HepG2 (cell line): ENCODE measurements around the gene BACH2. TPM values are rescaled to one million over a fixed set of nuclear protein-coding genes. Genes with fewer than 3 reads are reported as not detected.

Experiments
- ATAC-seq: fragments of 200-7000 bp; cut with Tn5 transposase; 3 replicates; pipeline ENCODE4 v1.9.1; 2020; ENCODE audit warnings: mild to moderate bottlenecking, moderate library complexity
- BruUV-seq: library from RNA; stranded (reverse); fragments of 400-500 nt; replicated peaks from 2 replicates; lab custom pipeline; 2021; lab: Mats Ljungman, UMichigan
- CTCF ChIA-PET: fragments of 300-600 bp; formaldehyde crosslinking; extraction: SDS; loops from one replicate; lab custom pipeline; 2021; ENCODE audit warnings: low total read pairs, inconsistent platforms, low intra/inter-chr PET ratio; lab: Yijun Ruan, JAX
- POLR2A ChIA-PET: fragments of 350-600 bp; sonication (Branson Sonifier 250); formaldehyde crosslinking; loops from one replicate; lab custom pipeline; 2020; ENCODE audit warnings: antibody characterized with exemption, inconsistent platforms; lab: Yijun Ruan, JAX
- DNase-seq: peaks from one replicate; pipeline ENCODE4 v3.0.0-alpha.2; 2015; ENCODE audit warnings: low spot score
- FAIRE-seq: peaks from 3 replicates; lab custom pipeline; 2011; peaks lifted over from hg19 to GRCh38; lab: Jason Lieb, UNC
- H2AFZ ChIP-seq: one replicate; pipeline ENCODE4 v1.6.1; 2011; ENCODE audit warnings: low read length, inconsistent platforms
- H3K27ac ChIP-seq: fragments of 300-600 bp; 3 replicates; pipeline ENCODE4 v1.8.0; 2011; ENCODE audit warnings: mixed run types, mild to moderate bottlenecking, mixed read lengths, low read length, inconsistent platforms; ENCODE audit not compliant: insufficient read depth; ENCODE audit errors: extremely low read length
- H3K27me3 ChIP-seq, 2 experiments: fragments of 200-600 bp in 1 of 2; 2 replicates in 1 of 2; 3 replicates in 1 of 2; pipeline versions ENCODE4 v1.6.0 to v1.8.0; 2011; ENCODE audit warnings: low read length in 2 of 2, mild to moderate bottlenecking in 2 of 2, moderate library complexity in 2 of 2, inconsistent platforms in 1 of 2; ENCODE audit not compliant: insufficient read depth in 2 of 2, control insufficient read depth in 1 of 2
- H3K36me3 ChIP-seq, 2 experiments: fragments of 200-600 bp in 1 of 2; replicated peaks in 1 of 2; 2 replicates in 1 of 2; 3 replicates in 1 of 2; pipeline versions ENCODE4 v1.5.1 to v1.8.0; 2011; ENCODE audit warnings: low read length in 2 of 2, inconsistent platforms in 1 of 2; ENCODE audit not compliant: insufficient read depth in 2 of 2, control insufficient read depth in 1 of 2
- H3K4me1 ChIP-seq: 2 replicates; pipeline ENCODE4 v1.5.1; 2012; ENCODE audit warnings: low read length, inconsistent platforms; ENCODE audit not compliant: insufficient read depth
- H3K4me2 ChIP-seq: 2 replicates; pipeline ENCODE4 v1.6.0; 2011; ENCODE audit warnings: low read depth, low read length, inconsistent platforms
- H3K4me3 ChIP-seq, 3 experiments: fragments of 200-600 bp in 1 of 3; sonication (generic), shearing (Covaris generic) in 1 of 3; replicated peaks in 1 of 3; 2 replicates each; pipeline ENCODE4 v1.5.1; 2011 to 2016; ENCODE audit warnings: low read length in 3 of 3, inconsistent platforms in 2 of 3, low read depth in 2 of 3, mild to moderate bottlenecking in 2 of 3, control low read depth in 1 of 3, mixed read lengths in 1 of 3; ENCODE audit not compliant: insufficient read depth in 1 of 3
- H3K79me2 ChIP-seq: one replicate; pipeline ENCODE4 v1.6.1; 2011; ENCODE audit warnings: low read length, inconsistent platforms; ENCODE audit not compliant: insufficient read depth
- H3K9ac ChIP-seq: 2 replicates; pipeline ENCODE4 v1.6.0; 2011; ENCODE audit warnings: mild to moderate bottlenecking, low read depth, low read length, inconsistent platforms; ENCODE audit not compliant: insufficient read depth
- H3K9me3 ChIP-seq: 2 replicates; pipeline ENCODE4 v1.5.1; 2012; ENCODE audit warnings: mild to moderate bottlenecking, low read length
- H4K20me1 ChIP-seq: 2 replicates; pipeline ENCODE4 v1.6.0; 2011; ENCODE audit warnings: inconsistent platforms, mild to moderate bottlenecking, low read length, moderate library complexity; ENCODE audit not compliant: insufficient read depth
- FLYWCH1 ChIP-seq: sonication (generic); formaldehyde crosslinking; IDR thresholded peaks from 2 replicates; pipeline ENCODE4 v1.8.1; 2023; ENCODE audit warnings: mild to moderate bottlenecking, missing genetic modification reagents
- KDM5B ChIP-seq: sonication (generic); formaldehyde crosslinking; IDR thresholded peaks from 2 replicates; pipeline ENCODE4 v1.4.0; 2020; ENCODE audit warnings: missing genetic modification reagents, mild to moderate bottlenecking, borderline replicate concordance
- MIXL1 ChIP-seq: IDR thresholded peaks from 2 replicates; pipeline ENCODE4 v1.6.1; 2016
- NFIC ChIP-seq: IDR thresholded peaks from 2 replicates; pipeline ENCODE4 v1.6.1; 2012; ENCODE audit warnings: mild to moderate bottlenecking, low read length, inconsistent platforms
- NFKB2 ChIP-seq: sonication (generic); formaldehyde crosslinking; IDR thresholded peaks from 2 replicates; pipeline ENCODE4 v1.4.0; 2020; ENCODE audit warnings: missing genetic modification reagents, borderline replicate concordance
- PHF21A ChIP-seq: sonication (generic); formaldehyde crosslinking; IDR thresholded peaks from 2 replicates; pipeline ENCODE4 v1.5.0; 2020; ENCODE audit warnings: mild to moderate bottlenecking, missing genetic modification reagents
- POLR2G ChIP-seq: fragments of 200-400 bp; formaldehyde crosslinking; IDR thresholded peaks from 2 replicates; pipeline ENCODE4 v1.6.1; 2018; ENCODE audit warnings: mild to moderate bottlenecking, low read depth, low read length, moderate library complexity
- RFXANK ChIP-seq: IDR thresholded peaks from 2 replicates; pipeline ENCODE4 v1.6.1; 2016
- SOX13 ChIP-seq, 3 experiments: fragments of 450-650 bp in 1 of 3; sonication (generic) in 1 of 3; formaldehyde crosslinking in 1 of 3; IDR thresholded peaks in 2 of 3; conservative IDR thresholded peaks in 1 of 3; 2 replicates each; pipeline versions ENCODE4 v1.5.0 to v1.6.1; 2016 to 2020; ENCODE audit warnings: antibody characterized with exemption in 1 of 3, mild to moderate bottlenecking in 1 of 3, missing compliant biosample characterization in 1 of 3, missing genetic modification reagents in 1 of 3, moderate library complexity in 1 of 3
- TAF15 ChIP-seq: fragments of 200-400 bp; formaldehyde crosslinking; IDR thresholded peaks from one replicate; pipeline ENCODE4 v1.6.1; 2018; ENCODE audit warnings: mild to moderate bottlenecking, low read depth, low read length; ENCODE audit not compliant: poor library complexity, severe bottlenecking
- ZKSCAN8 ChIP-seq: IDR thresholded peaks from 2 replicates; pipeline ENCODE4 v1.6.1; 2016; ENCODE audit warnings: borderline replicate concordance, missing genetic modification reagents, missing compliant biosample characterization
- ZNF136 ChIP-seq: sonication (generic); formaldehyde crosslinking; IDR thresholded peaks from 2 replicates; pipeline ENCODE4 v1.8.1; 2022; ENCODE audit warnings: low read depth, mild to moderate bottlenecking, moderate library complexity, missing genetic modification reagents
- ZNF142 ChIP-seq: sonication (generic); formaldehyde crosslinking; IDR thresholded peaks from 2 replicates; pipeline ENCODE4 v1.4.0; 2020; ENCODE audit warnings: missing genetic modification reagents
- ZNF770 ChIP-seq: sonication (generic); formaldehyde crosslinking; IDR thresholded peaks from 2 replicates; pipeline ENCODE4 v1.5.0; 2020; ENCODE audit warnings: mild to moderate bottlenecking, missing genetic modification reagents
- ZNF839 ChIP-seq: sonication (generic); formaldehyde crosslinking; IDR thresholded peaks from 2 replicates; pipeline ENCODE4 v1.4.0; 2020; ENCODE audit warnings: missing genetic modification reagents, mild to moderate bottlenecking, borderline replicate concordance
- WGBS: methylation state at CpG from one replicate; pipeline ENCODE4 v1.1.6; 2017; ENCODE audit warnings: low lambda C conversion rate; 5-methylcytosine and 5-hydroxymethylcytosine counted together
- in situ Hi-C: cut with HindIII; loops from 2 replicates; pipeline ENCODE4 v1.10.0; 2017; ENCODE audit warnings: low pct_unique_long_range_greater_than_20kb; ENCODE audit not compliant: extremely low pct_ligation_motif_present
- intact Hi-C: fragments of 100-400 bp; cut with micrococcal nuclease; formaldehyde crosslinking; loops from one replicate; pipeline ENCODE4 v1.10.0; 2022; ENCODE audit not compliant: unreplicated experiment
- polyA plus RNA-seq, 8 experiments: library from polyadenylated mRNA; depleted of rRNA in 3 of 8; stranded (reverse) in 7 of 8; unstranded in 1 of 8; fragments of >200 nt; fragmentation: Illumina TruSeq in 4 of 8; extraction: Trizol in 4 of 8; gene quantifications; 2 replicates each; pipeline versions ENCODE4 v1.2.1 to v1.2.3, GENCODE V29; 2011 to 2016; ENCODE audit warnings: low read depth in 4 of 8, missing spikeins in 1 of 8, mixed read lengths in 1 of 8; ENCODE audit not compliant: insufficient read depth in 1 of 8
- total RNA-seq, 5 experiments: library from RNA; depleted of rRNA; stranded (reverse); fragments of >200 nt; fragmentation: Illumina TruSeq; extraction: Trizol; gene quantifications; 2 replicates each; pipeline ENCODE4 v1.2.3, GENCODE V29; 2016; ENCODE audit warnings: low read depth in 1 of 5

The BACH2 gene
- total and polyA plus RNA-seq, 2 of the 13 experiments (the other 11 are each of a cell fraction or from before 2014, with no cell fraction given): 0.01 TPM; not detected in 1

GRCh38 chr6:90264561-90264960 lies 32.1 kb downstream of the BACH2 start:
- H3K4me2 ChIP-seq: no peak overlapping the region
- ChIA-PET POLR2A (no interaction called here), CTCF (no interaction called here)
- H3K9ac ChIP-seq: no peak overlapping the region
- in situ Hi-C loops: no loop called here
- ATAC-seq (no peak), FAIRE-seq (no peak), DNase-seq (no peak)
- H3K4me3 ChIP-seq: no peak overlapping the region
- BruUV-seq: no TSS peak
- 0% methylated on average over 2 of the region's 2 CpGs for WGBS
- no peak overlapping the region for H3K27ac ChIP-seq
- intact Hi-C loops: no loop called here
- no peaks in the 10 kb centered on the region for H3K36me3 ChIP-seq
- H3K79me2 ChIP-seq: no peaks in the 10 kb centered on the region
- H4K20me1 ChIP-seq: no peaks in the 10 kb centered on the region
- no peaks in the 10 kb centered on the region; a peak in 1 of 5 replicates for H3K27me3 ChIP-seq
- no peak overlapping the region for H2AFZ ChIP-seq
- H3K4me1 ChIP-seq: no peaks in the 10 kb centered on the region
- no peaks in the 10 kb centered on the region for H3K9me3 ChIP-seq
- TF ChIP-seq RFXANK (CRISPR knock-in tag) (no peak), ZKSCAN8 (CRISPR knock-in tag) (no peak), NFKB2 (CRISPR knock-in tag) (no peak), SOX13 (IDR thresholded peaks at IDR 0.05) (no peak), SOX13 (CRISPR knock-in tag; conservative IDR thresholded peaks at IDR 0.05 in 1 of 2, IDR thresholded peaks at IDR 0.05 in 1 of 2) (no peak), ZNF770 (CRISPR knock-in tag) (no peak), TAF15 (no peak), MIXL1 (CRISPR knock-in tag) (no peak), ZNF142 (no peak), POLR2G (no peak), NFIC (no peak), KDM5B (CRISPR knock-in tag) (no peak), ZNF136 (CRISPR knock-in tag) (no peak), ZNF839 (CRISPR knock-in tag) (no peak), PHF21A (CRISPR knock-in tag) (no peak), FLYWCH1 (CRISPR knock-in tag) (no peak)
